Measurements from ENCODE around the gene WEE2.
"Not testable (repeated sequence)": the region's sequence is repeated elsewhere in the genome, so short reads cannot be mapped to it uniquely, and the experiment has no call there.

WEE2 gene

GRCh38 chr7:141708351-141708750 lies at the start of gene WEE2:
TSS of gene WEE2 (plus strand) at chr7:141708353. CDS start at chr7:141708759, 406 bp downstream.
- DNase-seq, result no peak

- no peak for DNase-seq
Observed at GRCh38 chr7:141659501-141659900, 48.7 kb upstream of the WEE2 start.

- DNase-seq, result no peak
Observed at GRCh38 chr7:141660259-141660658, 47.9 kb upstream of the WEE2 start.

DNA sequence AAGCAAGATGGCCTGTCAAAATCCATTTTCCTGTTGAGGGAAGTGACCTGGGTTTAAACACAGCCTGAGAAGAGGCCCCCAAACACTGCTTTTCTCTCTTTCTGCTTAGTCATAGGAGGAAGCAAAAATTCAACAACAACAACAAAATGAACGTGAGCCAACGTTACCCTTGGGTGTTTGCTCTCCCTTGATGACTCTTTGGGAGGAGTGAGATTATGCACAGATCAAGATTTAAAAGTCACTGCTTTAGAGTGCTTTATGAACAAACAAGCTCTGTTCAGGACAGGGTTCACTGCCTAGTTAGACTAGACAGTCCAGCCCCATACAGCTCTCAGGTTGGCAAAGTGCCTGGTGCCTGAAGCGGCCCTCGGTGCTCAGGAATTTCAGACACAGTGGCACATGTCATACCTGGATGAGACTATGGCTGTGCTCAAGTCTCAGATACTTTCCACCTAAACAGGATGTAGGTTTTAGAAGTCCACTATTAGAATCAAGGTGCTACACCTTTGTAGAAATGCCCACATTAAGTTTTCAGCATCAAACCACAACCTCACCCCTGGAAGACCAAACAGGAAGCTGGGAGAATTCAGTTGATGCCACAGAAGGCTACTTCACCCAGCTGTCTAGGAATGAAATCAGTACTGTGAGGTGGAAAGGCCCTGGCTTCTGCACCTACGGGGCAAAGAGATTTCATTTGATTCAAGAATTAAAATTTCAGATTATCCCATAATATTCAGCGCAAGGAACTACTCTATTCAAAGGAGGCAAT lies 44.9 kb upstream of the WEE2 start:
- DNase-seq, result no peak

GRCh38 chr7:141664450-141664849 lies 43.7 kb upstream of the WEE2 start:
- DNase-seq, result no peak

DNA sequence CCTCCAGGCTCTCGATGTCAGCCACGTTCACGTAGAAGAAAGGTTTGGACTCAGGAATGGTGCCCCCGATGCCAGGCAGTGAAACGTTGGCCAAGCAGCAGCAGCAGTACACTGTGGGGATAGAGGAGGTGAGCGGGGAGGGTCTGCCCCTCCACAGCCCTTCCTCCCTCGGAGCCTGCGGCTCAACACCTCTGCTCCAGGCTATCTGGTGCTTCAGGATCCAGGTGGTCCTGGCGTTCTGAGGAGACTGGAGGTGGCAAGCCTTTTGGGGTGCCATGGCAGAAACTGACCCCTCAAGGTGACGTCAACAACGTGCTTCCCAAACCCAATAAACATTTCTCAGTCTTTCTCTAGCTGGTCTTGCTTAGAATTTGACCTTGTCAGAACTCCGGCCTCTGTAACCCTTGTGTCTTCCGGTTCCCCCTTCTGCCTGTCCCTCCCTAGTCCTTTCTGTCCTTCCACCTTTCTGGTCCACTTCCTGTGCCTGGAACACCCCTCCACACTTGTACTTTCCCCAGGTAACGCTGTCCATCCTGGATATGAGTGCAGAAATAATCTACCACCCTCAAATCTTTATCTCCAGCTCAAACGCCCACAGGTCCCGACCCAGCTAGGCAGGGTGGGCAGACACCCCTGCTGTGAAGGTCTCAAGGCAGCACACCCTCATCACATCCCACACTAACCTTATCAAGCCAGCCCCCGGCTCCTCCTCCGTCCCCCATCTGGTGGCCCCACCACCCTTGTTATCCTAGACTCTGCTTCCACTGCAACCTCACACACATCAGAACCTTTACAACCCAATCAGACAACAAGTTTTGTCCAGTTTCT lies 42.7 kb upstream of the WEE2 start:
- DNase-seq, result no peak

DNA sequence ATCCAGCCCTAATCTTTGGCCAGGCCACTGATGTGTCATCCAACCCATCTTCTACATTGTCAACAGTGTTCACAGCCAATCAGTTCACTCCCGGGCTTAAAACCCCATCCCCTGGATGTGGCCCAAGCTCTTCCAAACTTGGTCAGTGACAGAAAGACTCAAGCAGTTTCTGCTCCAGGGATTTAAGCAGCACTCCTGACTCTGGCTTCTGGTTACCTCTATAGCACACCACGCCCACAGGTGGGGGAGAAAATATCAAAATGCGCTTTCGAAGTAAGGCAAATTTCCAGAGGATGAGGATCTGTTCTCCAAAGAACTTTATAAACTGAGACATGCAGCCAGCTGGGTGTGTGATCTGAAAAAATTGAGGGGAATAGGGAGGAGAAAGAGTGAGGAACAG lies 42.1 kb upstream of the WEE2 start:
- DNase-seq, result no peak

GRCh38 chr7:141668853-141669252 lies 39.3 kb upstream of the WEE2 start:
- no peak for DNase-seq

DNA sequence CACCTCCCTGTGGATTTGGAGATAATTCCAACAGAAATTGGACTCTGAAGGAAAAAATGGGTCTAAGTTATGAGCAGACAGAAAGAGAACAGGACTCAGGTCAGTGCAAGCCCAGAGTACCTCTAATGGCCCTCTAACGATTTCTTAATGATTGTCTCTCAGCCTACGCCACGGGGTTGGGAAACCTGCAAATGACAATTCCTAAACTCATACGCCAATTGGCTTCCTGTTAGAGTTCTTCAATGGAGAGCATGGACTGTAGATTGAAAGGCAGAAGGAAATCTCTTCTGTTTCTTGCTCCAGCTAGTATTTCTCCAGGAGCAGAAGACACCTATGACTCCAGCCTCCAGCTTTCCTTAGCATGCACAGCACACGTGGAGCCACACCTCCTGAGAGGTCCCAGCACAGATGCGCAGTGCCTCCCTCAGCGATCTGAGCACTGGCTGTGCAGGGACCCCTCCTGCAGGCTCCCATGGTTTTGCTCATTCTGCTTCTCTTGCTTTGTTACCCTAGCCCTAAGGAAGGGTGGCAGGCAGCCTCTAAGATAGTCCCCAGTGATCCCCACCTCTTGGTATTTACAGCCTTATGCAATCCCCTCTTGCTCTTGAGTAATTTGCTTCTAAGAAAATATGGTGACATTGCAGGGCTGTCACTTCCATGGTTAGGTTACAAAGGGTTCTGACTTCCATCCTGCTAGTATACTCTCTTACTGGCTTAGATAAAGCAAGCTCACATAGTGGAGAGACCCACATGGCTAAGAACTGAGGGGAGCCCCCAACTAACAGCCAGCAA lies 36.3 kb upstream of the WEE2 start:
- no peak for DNase-seq

DNA sequence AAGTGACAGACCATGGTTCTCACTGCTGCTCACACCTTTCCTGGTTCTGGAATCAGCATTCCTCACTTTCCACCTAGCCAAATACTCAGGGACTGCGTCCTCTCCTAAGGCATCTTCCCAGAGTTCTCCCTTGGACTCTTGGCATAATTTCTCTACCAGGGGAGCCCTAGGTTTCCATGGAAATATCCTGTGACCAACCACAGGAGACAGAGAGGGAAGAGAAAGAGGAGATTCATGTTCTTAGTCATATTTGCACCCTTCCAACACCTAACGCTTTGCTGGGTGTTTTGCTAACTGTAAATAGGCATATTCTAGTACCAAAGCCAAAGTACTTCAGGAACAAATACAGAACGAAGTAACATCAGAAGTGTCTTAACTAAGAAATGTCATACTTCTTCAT lies 34.8 kb upstream of the WEE2 start:
- DNase-seq, result no peak

GRCh38 chr7:141674171-141674671 lies 33.9 kb upstream of the WEE2 start:
- no peak for DNase-seq

- DNase-seq, result no peak
Observed at GRCh38 chr7:141674702-141675101, 33.5 kb upstream of the WEE2 start.

- no peak for DNase-seq
Observed at GRCh38 chr7:141675436-141676215, 32.5 kb upstream of the WEE2 start.

DNA sequence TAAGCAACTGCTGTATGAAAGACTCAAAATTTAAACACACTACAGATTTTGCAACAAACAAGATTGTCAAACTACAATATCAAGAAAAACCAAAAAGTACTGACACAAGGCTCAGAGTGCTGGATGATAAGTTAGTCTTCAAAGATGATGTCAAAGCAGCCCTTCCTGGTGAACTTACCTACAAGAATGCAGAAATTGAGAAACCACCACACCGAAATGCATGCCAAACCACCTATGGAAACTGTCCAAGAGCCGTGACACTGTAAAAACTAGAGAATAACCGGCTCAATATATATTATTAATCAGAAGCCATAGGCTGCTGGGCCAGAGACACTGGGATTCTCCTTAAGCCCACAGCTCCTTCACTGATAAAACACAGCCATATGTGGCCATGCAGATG lies 31.5 kb upstream of the WEE2 start:
- peak; percentile 27 for DNase-seq

GRCh38 chr7:141679014-141679413 lies 29.1 kb upstream of the WEE2 start:
- DNase-seq, result no peak

DNA sequence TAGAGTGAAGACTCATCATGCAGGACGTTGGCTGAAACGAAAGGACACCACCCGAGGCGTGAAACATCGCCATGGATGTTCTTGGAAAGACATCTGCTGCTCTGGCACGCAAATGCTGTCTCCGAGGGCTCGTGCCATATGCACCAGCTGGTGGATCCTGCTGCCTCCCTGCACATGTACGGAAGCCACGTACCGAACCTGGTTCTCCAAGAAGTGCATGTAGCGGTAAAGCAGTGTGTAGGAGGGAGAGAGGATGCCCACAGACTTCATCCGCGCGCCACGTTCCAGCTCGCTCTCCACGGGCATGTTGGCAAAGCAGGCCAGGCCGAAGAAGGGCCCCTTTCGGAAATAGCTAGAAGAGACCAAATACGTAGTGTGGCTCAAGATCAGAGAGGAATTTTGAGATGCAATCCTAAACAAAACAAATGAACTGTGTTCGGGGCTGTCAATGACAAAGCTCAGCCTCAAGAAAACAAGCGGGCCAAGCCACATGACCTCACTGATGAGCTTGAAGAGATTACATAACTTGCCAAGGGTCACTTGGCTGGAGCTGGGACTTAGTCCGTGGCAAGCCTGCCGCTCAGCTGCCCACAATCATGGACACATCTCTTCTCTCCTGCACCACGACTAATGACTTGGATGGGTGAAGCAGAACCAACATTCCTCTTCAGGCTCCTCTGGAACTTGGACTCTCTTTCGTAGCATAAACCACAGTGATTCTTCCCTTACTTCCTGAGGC lies 22.7 kb upstream of the WEE2 start:
- no peak for DNase-seq

DNA sequence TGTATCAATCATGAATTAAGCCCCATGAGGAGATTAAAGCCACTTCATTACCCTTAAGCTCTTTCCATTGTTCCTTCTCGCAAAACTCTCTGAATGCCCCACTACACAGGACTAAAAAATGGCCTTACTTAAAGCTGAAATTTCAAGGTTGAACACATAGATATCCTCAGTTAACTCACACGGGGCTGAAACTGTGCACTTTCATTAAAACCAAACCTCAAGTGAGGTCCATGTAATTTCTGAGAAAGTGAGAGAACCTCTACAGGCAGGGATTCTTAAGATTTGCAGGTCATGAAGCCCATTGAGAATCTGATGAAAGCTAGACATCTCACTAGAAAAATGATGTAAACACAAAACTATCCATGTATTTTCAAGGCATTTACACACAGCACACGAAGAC lies 22.1 kb upstream of the WEE2 start:
- DNase-seq, result no peak

DNA sequence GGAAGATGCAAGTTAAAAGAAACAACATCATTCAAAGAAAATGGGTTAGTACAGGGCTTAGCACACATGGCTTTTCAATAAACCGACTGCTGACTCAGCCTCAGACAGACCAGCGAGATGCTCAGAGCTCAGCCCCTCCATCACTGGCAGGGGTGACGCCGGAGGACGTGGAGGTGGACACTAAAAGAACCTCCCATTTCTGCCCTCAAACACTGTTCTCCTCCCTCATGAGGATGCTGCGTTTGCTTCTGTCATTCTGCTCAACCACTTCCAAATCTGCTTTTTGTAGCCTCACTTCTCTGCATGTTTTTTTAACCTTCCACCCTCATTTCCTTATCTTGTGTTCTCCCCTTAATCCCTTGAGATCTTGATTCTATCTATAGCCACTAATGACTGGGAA lies 21.5 kb upstream of the WEE2 start:
- no peak for DNase-seq

DNA sequence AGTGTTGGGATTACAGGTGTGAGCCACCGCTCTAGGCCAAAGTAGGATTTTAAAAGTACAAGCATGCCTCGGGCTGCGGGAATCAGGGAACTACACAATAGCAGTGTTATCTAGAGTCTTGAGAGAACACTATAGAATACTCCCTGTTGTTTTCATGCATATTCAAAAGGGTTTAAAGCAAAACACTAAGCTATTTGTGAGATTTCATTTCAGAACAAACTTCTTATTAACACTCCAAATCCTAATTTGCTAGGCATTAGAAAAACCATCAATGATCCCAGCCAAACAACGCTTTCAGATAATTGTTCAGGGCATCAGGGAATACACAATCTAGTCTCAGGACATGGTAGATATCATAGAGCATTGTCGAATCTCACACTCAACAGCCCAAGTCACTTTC lies 20.1 kb upstream of the WEE2 start:
- no peak for DNase-seq

- not testable (repeated sequence) for DNase-seq
Observed at GRCh38 chr7:141689072-141689825, 18.9 kb upstream of the WEE2 start.

GRCh38 chr7:141691540-141691939 lies 16.6 kb upstream of the WEE2 start:
- no peak for DNase-seq
